Aorta (tissue), 5 donors: ENCODE data around the gene COX10. TPM values are rescaled to one million over a fixed set of nuclear protein-coding genes. Genes with fewer than 3 reads are reported as not detected.

ENCODE experiments used
- ATAC-seq: fragments of 200-7000 bp; cut with Tn5 transposase; one replicate; pipeline ENCODE4 v1.9.1; 2022; ENCODE audit warnings: moderate library complexity; ENCODE audit not compliant: low FRiP score
- DNase-seq, 2 donors: peaks; one replicate each; pipeline ENCODE4 v3.0.0-alpha.2; 2020
- H3K27ac ChIP-seq, 2 donors: one replicate each; pipeline ENCODE4 v1.5.1; 2013; ENCODE audit warnings: low read length in 2 of 2, mild to moderate bottlenecking in 2 of 2, moderate library complexity in 2 of 2, control low read depth in 1 of 2, inconsistent platforms in 1 of 2, low read depth in 1 of 2
- H3K27me3 ChIP-seq, 2 donors: one replicate each; pipeline ENCODE4 v1.6.1; 2013; ENCODE audit warnings: control low read depth in 1 of 2, low read length in 1 of 2, mild to moderate bottlenecking in 1 of 2, moderate library complexity in 1 of 2; ENCODE audit not compliant: insufficient read depth in 2 of 2, control insufficient read depth in 1 of 2
- H3K36me3 ChIP-seq, 2 donors: one replicate each; pipeline ENCODE4 v1.6.1; 2013; ENCODE audit warnings: control low read depth in 1 of 2, low read length in 1 of 2, mild to moderate bottlenecking in 1 of 2; ENCODE audit not compliant: insufficient read depth in 2 of 2, control insufficient read depth in 1 of 2
- H3K4me1 ChIP-seq, 2 donors: one replicate each; pipeline ENCODE4 v1.6.1; 2013; ENCODE audit warnings: low read length in 2 of 2, control low read depth in 1 of 2, mild to moderate bottlenecking in 1 of 2, moderate library complexity in 1 of 2; ENCODE audit not compliant: insufficient read depth in 2 of 2, control insufficient read depth in 1 of 2
- H3K4me3 ChIP-seq, 2 donors: one replicate each; pipeline ENCODE4 v1.5.1; 2013; ENCODE audit warnings: low read length in 2 of 2, control low read depth in 1 of 2, mild to moderate bottlenecking in 1 of 2
- H3K9me3 ChIP-seq: one replicate; pipeline ENCODE4 v1.6.1; 2013; ENCODE audit warnings: mild to moderate bottlenecking, low read length; ENCODE audit not compliant: control insufficient read depth
- WGBS, 2 donors: extraction: QIAGEN DNeasy Blood & Tissue Kit; methylation state at CpG; one replicate each; pipeline ENCODE4 v1.1.7; 2013; 5-methylcytosine and 5-hydroxymethylcytosine counted together
- intact Hi-C, 2 donors: fragments of 100-400 bp; cut with DNase I; formaldehyde crosslinking; loops; one replicate each; pipeline versions ENCODE4 v1.14.2 to v1.15.0; 2022
- polyA plus RNA-seq, 2 donors: library from polyadenylated mRNA; stranded (reverse); fragments of 200-250 nt; gene quantifications; one replicate each; pipeline ENCODE4 v1.2.3, GENCODE V29; 2013
- total RNA-seq, 2 donors: library from RNA; stranded (reverse); fragmentation: NEBNext Ultra II Directional; extraction: Animal tissue kit (Norgen Biotek cat#: 25700); gene quantifications; one replicate each; pipeline ENCODE4 v1.2.1, GENCODE V29; 2021
- donor health status: healthy with polysubstance abuse.
- donor health status: Bipolar disorder and iron deficiency.
- donor health status: DM: no; HTN: no; CAD: no.
- donor health status: DM: no; HTN: no; CAD: no.
- donor health status: DM: yes; HTN: yes; CAD: no.

Gene COX10
- total and polyA plus RNA-seq, 4 donors, result 2.5 to 9.9 (median 6.6) TPM

GRCh38 chr17:14121952-14122351 is 52.6 kb downstream of the COX10 start:
- Histone ChIP-seq H3K4me3 (no peak overlapping the region), H3K36me3 (no peaks in the 10 kb centered on the region), H3K27me3 (peaks cover 0 to 2% of the 10 kb centered on the region in 2 donors), H3K9me3 (no peaks in the 10 kb centered on the region), H3K27ac (no peak overlapping the region), H3K4me1 (no peaks in the 10 kb centered on the region)
- intact Hi-C loops, result no loop called here
- ATAC-seq, result no peak
- WGBS, 2 donors, result 92 to 95% methylated on average over 6 of the region's 6 CpGs
- no peak for DNase-seq

GRCh38 chr17:14123619-14124278 is 54.4 kb downstream of the COX10 start:
- intact Hi-C loops, result no loop called here
- Histone ChIP-seq H3K4me1 (no peaks in the 10 kb centered on the region), H3K36me3 (no peaks in the 10 kb centered on the region), H3K27me3 (peaks cover 0 to 2% of the 10 kb centered on the region in 2 donors), H3K27ac (no peak overlapping the region), H3K4me3 (no peak overlapping the region), H3K9me3 (no peaks in the 10 kb centered on the region)
- no peak for ATAC-seq
- DNase-seq, result no peak
- WGBS, 2 donors, result 91 to 92% methylated on average over 5 of the region's 5 CpGs

- WGBS, 2 donors, result 64 to 74% methylated on average over 4 of the region's 4 CpGs
- intact Hi-C loops, result no loop called here
These were observed 55.5 kb downstream of the COX10 start for GRCh38 chr17:14124854-14125253.

GRCh38 chr17:14125518-14126137 is 56.3 kb downstream of the COX10 start:
- no peaks in the 10 kb centered on the region for H3K36me3 ChIP-seq
- 88 to 90% methylated on average over 6 of the region's 6 CpGs for WGBS, 2 donors
- H3K4me3 ChIP-seq, result no peak overlapping the region
- H3K27ac ChIP-seq, result no peak overlapping the region
- DNase-seq, result no peak
- no peaks in the 10 kb centered on the region for H3K9me3 ChIP-seq
- intact Hi-C loops, result no loop called here
- no peak for ATAC-seq
- no peaks in the 10 kb centered on the region for H3K27me3 ChIP-seq
- no peaks in the 10 kb centered on the region for H3K4me1 ChIP-seq

More at GRCh38 chr17:14124854-14125253, 55.5 kb downstream of the COX10 start:
- DNase-seq, result no peak
- no peaks in the 10 kb centered on the region for H3K9me3 ChIP-seq
- peaks cover 0 to 2% of the 10 kb centered on the region in 2 donors for H3K27me3 ChIP-seq
- H3K4me3 ChIP-seq, result no peak overlapping the region
- H3K4me1 ChIP-seq, result no peaks in the 10 kb centered on the region
- no peak for ATAC-seq
- no peak overlapping the region for H3K27ac ChIP-seq
- H3K36me3 ChIP-seq, result no peaks in the 10 kb centered on the region

- no peaks in the 10 kb centered on the region for H3K4me1 ChIP-seq
- no peak overlapping the region for H3K4me3 ChIP-seq
- H3K36me3 ChIP-seq, result no peaks in the 10 kb centered on the region
- H3K27ac ChIP-seq, result no peak overlapping the region
- no peaks in the 10 kb centered on the region for H3K9me3 ChIP-seq
- intact Hi-C loops, result no loop called here
- H3K27me3 ChIP-seq, result no peaks in the 10 kb centered on the region
- ATAC-seq (no peak), DNase-seq (no peak)
These were observed 63.8 kb downstream of the COX10 start for GRCh38 chr17:14133104-14133503.

GRCh38 chr17:14134456-14134855 is 65.2 kb downstream of the COX10 start:
- Histone ChIP-seq H3K27ac (no peak overlapping the region), H3K4me3 (no peak overlapping the region), H3K4me1 (no peaks in the 10 kb centered on the region), H3K36me3 (no peaks in the 10 kb centered on the region), H3K9me3 (no peaks in the 10 kb centered on the region), H3K27me3 (no peaks in the 10 kb centered on the region)
- no peak for ATAC-seq
- no peak for DNase-seq
- intact Hi-C loops, result no loop called here
- 88 to 93% methylated on average over 2 of the region's 2 CpGs for WGBS, 2 donors

GRCh38 chr17:14135906-14136590 is 66.7 kb downstream of the COX10 start:
- intact Hi-C loops, result no loop called here
- H3K36me3 ChIP-seq, result no peaks in the 10 kb centered on the region
- no peak overlapping the region for H3K4me3 ChIP-seq
- H3K4me1 ChIP-seq, result no peaks in the 10 kb centered on the region
- H3K9me3 ChIP-seq, result no peaks in the 10 kb centered on the region
- H3K27ac ChIP-seq, result no peak overlapping the region
- DNase-seq (no peak), ATAC-seq (no peak)
- no peaks in the 10 kb centered on the region for H3K27me3 ChIP-seq
- 92 to 96% methylated on average over 4 of the region's 4 CpGs for WGBS, 2 donors

GRCh38 chr17:14138649-14139048 is 69.3 kb downstream of the COX10 start:
- DNase-seq, result no peak
- Histone ChIP-seq H3K27ac (no peak overlapping the region), H3K9me3 (no peaks in the 10 kb centered on the region), H3K27me3 (no peaks in the 10 kb centered on the region), H3K36me3 (no peaks in the 10 kb centered on the region), H3K4me3 (no peak overlapping the region), H3K4me1 (no peaks in the 10 kb centered on the region)
- intact Hi-C loops, result no loop called here
- 94 to 95% methylated on average over 7 of the region's 7 CpGs for WGBS, 2 donors
- ATAC-seq, result no peak

- DNase-seq, result no peak
- WGBS, 2 donors, result 54% methylated on average over 3 of the region's 3 CpGs
- no peaks in the 10 kb centered on the region for H3K36me3 ChIP-seq
- H3K27me3 ChIP-seq, result no peaks in the 10 kb centered on the region
- no peak for ATAC-seq
- no peak overlapping the region for H3K27ac ChIP-seq
- intact Hi-C loops, result no loop called here
- H3K9me3 ChIP-seq, result no peaks in the 10 kb centered on the region
- H3K4me1 ChIP-seq, result peaks cover 0 to 4% of the 10 kb centered on the region in 2 donors
- no peak overlapping the region for H3K4me3 ChIP-seq
These were observed 74.4 kb downstream of the COX10 start for GRCh38 chr17:14143688-14144087.
